Measurements from ENCODE around the gene PHTF1. TPM values are rescaled to one million over a fixed set of nuclear protein-coding genes. Genes with fewer than 3 reads are reported as not detected.

Gene PHTF1
- total and polyA plus RNA-seq, 8 donors = 20.0 to 36.1 (median 22.9) TPM

DNA sequence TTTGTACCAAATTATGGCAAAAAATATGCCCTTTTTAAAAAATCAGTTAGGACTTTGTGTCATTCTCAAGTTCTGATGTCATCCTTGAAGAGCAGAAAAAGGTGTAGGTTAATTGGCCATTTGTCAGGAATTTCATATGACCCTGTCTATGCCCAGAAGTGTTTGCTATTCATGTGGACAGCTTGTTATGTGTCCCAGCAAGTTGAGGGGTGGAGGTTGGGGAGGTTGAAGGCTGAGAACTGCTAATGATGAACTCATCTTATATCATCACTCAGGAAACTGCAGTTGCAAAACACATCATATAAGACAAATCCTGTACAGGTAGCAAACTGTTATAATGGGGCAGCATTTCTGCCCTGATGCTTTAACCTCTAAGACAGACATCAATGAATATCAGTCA is 106.5 kb downstream of the PHTF1 start:
- H3K9me3 ChIP-seq = no peaks in the 10 kb centered on the region
- H3K27me3 ChIP-seq = no peaks in the 10 kb centered on the region
- H3K36me3 ChIP-seq = peaks cover 0 to 9% of the 10 kb centered on the region in 2 donors
- intact Hi-C loops (cut with DNase I) = no loop called here
- ATAC-seq = peak; percentile 61
- no peak overlapping the region for H3K4me3 ChIP-seq
- H3K27ac ChIP-seq = no peak overlapping the region
- no peak for TF ChIP-seq CTCF (IDR thresholded peaks at IDR 0.05)
- H3K4me1 ChIP-seq = no peaks in the 10 kb centered on the region
- DNase-seq = no peak

DNA sequence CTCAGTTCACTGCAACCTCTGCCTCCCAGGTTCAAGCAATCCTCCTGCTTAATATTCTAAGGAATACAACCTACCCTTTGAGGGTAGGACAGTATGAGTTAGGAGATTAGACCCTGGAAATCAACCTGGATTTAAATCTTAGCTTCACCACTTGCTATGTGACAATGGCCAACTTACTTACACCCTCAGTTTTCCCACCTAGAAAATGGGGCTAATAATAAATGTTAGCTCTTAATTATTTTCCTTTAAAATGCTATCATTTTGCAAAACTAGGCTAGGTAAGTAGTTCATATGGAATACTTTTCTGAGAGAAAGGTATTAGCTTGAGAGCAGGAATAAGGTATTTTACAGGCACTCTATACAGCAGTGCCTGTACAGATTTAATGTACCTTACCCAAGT is 110.8 kb downstream of the PHTF1 start:
- H3K36me3 ChIP-seq = peaks cover 0 to 17% of the 10 kb centered on the region in 2 donors
- intact Hi-C loops (cut with DNase I) = no loop called here
- H3K4me3 ChIP-seq = no peak overlapping the region
- no peaks in the 10 kb centered on the region for H3K4me1 ChIP-seq
- DNase-seq (no peak), ATAC-seq (no peak)
- H3K9me3 ChIP-seq = no peaks in the 10 kb centered on the region
- no peaks in the 10 kb centered on the region for H3K27me3 ChIP-seq
- no peak overlapping the region for H3K27ac ChIP-seq
- TF ChIP-seq CTCF (IDR thresholded peaks at IDR 0.05) = no peak

GRCh38 chr1:113647164-113647563 is 112.1 kb downstream of the PHTF1 start:
- intact Hi-C loops (cut with DNase I) = no loop called here
- Histone ChIP-seq H3K4me3 (no peak overlapping the region), H3K27me3 (no peaks in the 10 kb centered on the region), H3K9me3 (no peaks in the 10 kb centered on the region), H3K27ac (no peak overlapping the region), H3K4me1 (no peaks in the 10 kb centered on the region), H3K36me3 (peaks cover 0 to 19% of the 10 kb centered on the region in 2 donors)
- ATAC-seq = no peak
- DNase-seq = no peak
- no peak for TF ChIP-seq CTCF (IDR thresholded peaks at IDR 0.05)

Other genes with a start within 250 kb of the PHTF1 start
- gene RSBN1, start 53.0 kb upstream of the PHTF1 start, total RNA-seq = 10 to 100 TPM; 15.6 to 19.5 TPM
- 10 to 100 TPM; 22.8 to 26.8 (median 24.2) TPM for gene RSBN1, start 53.0 kb upstream of the PHTF1 start, polyA plus RNA-seq (ENCODE audit: insufficient read length in 6 of 6)
- 10 to 100 TPM in 1 of 2 donors, 1 to 10 TPM in 1; 5.6 to 10.0 TPM for gene PTPN22, start 112.2 kb upstream of the PHTF1 start, total RNA-seq
- gene PTPN22, start 112.2 kb upstream of the PHTF1 start, polyA plus RNA-seq (ENCODE audit: insufficient read length in 6 of 6) = 1 to 10 TPM in 2 of 6 donors, under 1 TPM in 4; 0.62 to 1.0 (median 0.83) TPM
- gene BCL2L15, start 128.1 kb upstream of the PHTF1 start, total RNA-seq = 1 to 10 TPM; 2.2 to 2.3 TPM
- gene BCL2L15, start 128.1 kb upstream of the PHTF1 start, polyA plus RNA-seq (ENCODE audit: insufficient read length in 6 of 6) = 1 to 10 TPM in 5 of 6 donors, under 1 TPM in 1; 0.91 to 2.7 (median 1.1) TPM
- 10 to 100 TPM; 15.4 to 21.2 TPM for gene AP4B1, start 145.3 kb upstream of the PHTF1 start, total RNA-seq
- 10 to 100 TPM; 51.5 to 65.1 (median 56.1) TPM for gene AP4B1, start 145.3 kb upstream of the PHTF1 start, polyA plus RNA-seq (ENCODE audit: insufficient read length in 6 of 6)
- 1 to 10 TPM; 7.3 to 9.1 TPM for gene DCLRE1B, start 145.8 kb upstream of the PHTF1 start, total RNA-seq
- 10 to 100 TPM in 3 of 6 donors, 1 to 10 TPM in 3; 8.5 to 11.9 (median 10.2) TPM for gene DCLRE1B, start 145.8 kb upstream of the PHTF1 start, polyA plus RNA-seq (ENCODE audit: insufficient read length in 6 of 6)
- 10 to 100 TPM; 61.1 to 77.4 TPM for gene HIPK1, start 169.8 kb upstream of the PHTF1 start, total RNA-seq
- 10 to 100 TPM; 38.7 to 49.7 (median 43.0) TPM for gene HIPK1, start 169.8 kb upstream of the PHTF1 start, polyA plus RNA-seq (ENCODE audit: insufficient read length in 6 of 6)
- gene OLFML3, start 220.0 kb upstream of the PHTF1 start, total RNA-seq = 10 to 100 TPM; 53.8 to 74.2 TPM
- gene OLFML3, start 220.0 kb upstream of the PHTF1 start, polyA plus RNA-seq (ENCODE audit: insufficient read length in 6 of 6) = 100 to 1,000 TPM; 229 to 291 (median 273) TPM